Parathyroid adenoma (tissue), 2 donors: ENCODE results near the gene CARF.
A peak's percentile ranks its signal among the peaks of the same experiment; 100 is the strongest.
"Not testable (repeated sequence)": the region's sequence is repeated elsewhere in the genome, so short reads cannot be mapped to it uniquely, and the experiment has no call there.

ENCODE experiments used
- H2AFZ ChIP-seq: fragments of 300-600 bp; sonication (generic); one replicate; pipeline ENCODE4 v1.7.0; 2017; ENCODE audit warnings: antibody characterized with exemption, mild to moderate bottlenecking
- H3K27ac ChIP-seq: fragments of 300-600 bp; sonication (generic); one replicate; pipeline ENCODE4 v1.7.0; 2017
- H3K27me3 ChIP-seq: fragments of 300-600 bp; sonication (generic); one replicate; pipeline ENCODE4 v1.7.0; 2017; ENCODE audit warnings: low read length; ENCODE audit not compliant: control insufficient read depth, insufficient read depth
- H3K36me3 ChIP-seq: fragments of 300-600 bp; sonication (generic); one replicate; pipeline ENCODE4 v1.7.0; 2017; ENCODE audit warnings: low read length; ENCODE audit not compliant: control insufficient read depth, insufficient read depth
- H3K4me1 ChIP-seq: fragments of 300-600 bp; sonication (generic); one replicate; pipeline ENCODE4 v1.7.0; 2017; ENCODE audit warnings: control low read depth
- H3K4me2 ChIP-seq: fragments of 300-600 bp; sonication (generic); one replicate; pipeline ENCODE4 v1.7.0; 2017; ENCODE audit warnings: low read length
- H3K4me3 ChIP-seq: fragments of 300-600 bp; sonication (generic); one replicate; pipeline ENCODE4 v1.7.0; 2017; ENCODE audit warnings: low read depth, low read length
- H3K79me2 ChIP-seq: fragments of 300-600 bp; sonication (generic); one replicate; pipeline ENCODE4 v1.7.0; 2017; ENCODE audit warnings: control low read depth
- H3K9ac ChIP-seq: fragments of 300-600 bp; sonication (generic); one replicate; pipeline ENCODE4 v1.7.0; 2017; ENCODE audit warnings: mild to moderate bottlenecking
- H3K9me3 ChIP-seq: fragments of 300-600 bp; sonication (generic); one replicate; pipeline ENCODE4 v1.7.0; 2017; ENCODE audit warnings: low read length; ENCODE audit not compliant: control insufficient read depth
- CTCF ChIP-seq: fragments of 300-600 bp; sonication (generic); IDR thresholded peaks from one replicate; pipeline ENCODE4 v1.7.0; 2017; ENCODE audit warnings: antibody characterized with exemption, mild to moderate bottlenecking
- donor health status: primary hyperparathyroidism.

The CARF gene

GRCh38 chr2:202909394-202910192 lies 2.5 kb upstream of the CARF start:
- Histone ChIP-seq H3K4me3 (no peak overlapping the region), H3K27ac (no peak overlapping the region), H3K27me3 (no peaks in the 10 kb centered on the region), H3K4me2 (no peak overlapping the region), H3K79me2 (peaks cover 9% of the 10 kb centered on the region), H3K36me3 (no peaks in the 10 kb centered on the region), H3K4me1 (peaks cover 3% of the 10 kb centered on the region), H3K9ac (no peak overlapping the region), H3K9me3 (no peaks in the 10 kb centered on the region), H2AFZ (no peak overlapping the region)
- no peak for TF ChIP-seq CTCF

- not testable (repeated sequence) for H2AFZ ChIP-seq, H3K27me3 ChIP-seq, H3K4me1 ChIP-seq, H3K9ac ChIP-seq, H3K27ac ChIP-seq, H3K36me3 ChIP-seq, H3K4me3 ChIP-seq, H3K79me2 ChIP-seq, H3K9me3 ChIP-seq
- H3K4me2 ChIP-seq, result peak overlapping the region; percentile 88
Observed at GRCh38 chr2:202910250-202910649, 1.8 kb upstream of the CARF start.

GRCh38 chr2:202910698-202911097 lies 1.4 kb upstream of the CARF start:
- Histone ChIP-seq H3K27me3 (no peaks in the 10 kb centered on the region), H3K79me2 (peaks cover 12% of the 10 kb centered on the region), H3K9ac (no peak overlapping the region), H2AFZ (no peak overlapping the region), H3K9me3 (no peaks in the 10 kb centered on the region), H3K4me2 (peak overlapping the region; percentile 88), H3K27ac (no peak overlapping the region), H3K4me3 (peak overlapping the region; percentile 86), H3K36me3 (no peaks in the 10 kb centered on the region), H3K4me1 (peaks cover 3% of the 10 kb centered on the region)
- TF ChIP-seq CTCF, result no peak

GRCh38 chr2:202911203-202911511 lies 918 bp upstream of the CARF start:
- peak overlapping the region; percentile 88 for H2AFZ ChIP-seq
- H3K9ac ChIP-seq, result no peak overlapping the region
- H3K79me2 ChIP-seq, result peaks cover 12% of the 10 kb centered on the region
- peaks cover 3% of the 10 kb centered on the region for H3K4me1 ChIP-seq
- no peaks in the 10 kb centered on the region for H3K27me3 ChIP-seq
- H3K9me3 ChIP-seq, result no peaks in the 10 kb centered on the region
- no peak for TF ChIP-seq CTCF
- H3K36me3 ChIP-seq, result no peaks in the 10 kb centered on the region
- H3K4me2 ChIP-seq, result peak overlapping the region; percentile 88
- peak overlapping the region; percentile 86 for H3K4me3 ChIP-seq
- H3K27ac ChIP-seq, result peak overlapping the region; percentile 83

- H3K27me3 ChIP-seq, H3K9ac ChIP-seq, H3K9me3 ChIP-seq, H3K36me3 ChIP-seq, H3K4me1 ChIP-seq: not testable (repeated sequence)
- H3K4me2 ChIP-seq, result peak overlapping the region; percentile 88
- peak overlapping the region; percentile 88 for H2AFZ ChIP-seq
- peak overlapping the region; percentile 83 for H3K27ac ChIP-seq
- peaks cover 14% of the 10 kb centered on the region for H3K79me2 ChIP-seq
- peak overlapping the region; percentile 86 for H3K4me3 ChIP-seq
Observed at GRCh38 chr2:202912342-202913201, 497 bp downstream of the CARF start.
